GM06990 (cell line): ENCODE measurements around the gene SKOR1.

ENCODE experiments used
- DNase-seq: peaks from one replicate; pipeline ENCODE4 v3.0.0-alpha.2; 2011; ENCODE audit not compliant: insufficient read length; ENCODE audit errors: extremely low read depth
- H3K27me3 ChIP-seq: replicated peaks from 2 replicates; pipeline ENCODE4 v1.6.0; 2011; ENCODE audit warnings: low read length; ENCODE audit not compliant: control insufficient read depth, insufficient read depth
- H3K36me3 ChIP-seq: 2 replicates; pipeline ENCODE4 v1.5.1; 2011; ENCODE audit warnings: low read length; ENCODE audit not compliant: control insufficient read depth, insufficient read depth
- H3K4me3 ChIP-seq: replicated peaks from 2 replicates; pipeline ENCODE4 v1.5.1; 2011; ENCODE audit warnings: low read depth, mild to moderate bottlenecking, control low read depth, low read length
- TF ChIP-seq, protein P1 (sequence below): IDR thresholded peaks from 2 replicates; pipeline ENCODE4 v1.5.1; 2011; ENCODE audit warnings: low read length, control low read depth, mild to moderate bottlenecking, inconsistent platforms; ENCODE audit not compliant: insufficient read depth, poor library complexity, severe bottlenecking

SKOR1 gene

DNA sequence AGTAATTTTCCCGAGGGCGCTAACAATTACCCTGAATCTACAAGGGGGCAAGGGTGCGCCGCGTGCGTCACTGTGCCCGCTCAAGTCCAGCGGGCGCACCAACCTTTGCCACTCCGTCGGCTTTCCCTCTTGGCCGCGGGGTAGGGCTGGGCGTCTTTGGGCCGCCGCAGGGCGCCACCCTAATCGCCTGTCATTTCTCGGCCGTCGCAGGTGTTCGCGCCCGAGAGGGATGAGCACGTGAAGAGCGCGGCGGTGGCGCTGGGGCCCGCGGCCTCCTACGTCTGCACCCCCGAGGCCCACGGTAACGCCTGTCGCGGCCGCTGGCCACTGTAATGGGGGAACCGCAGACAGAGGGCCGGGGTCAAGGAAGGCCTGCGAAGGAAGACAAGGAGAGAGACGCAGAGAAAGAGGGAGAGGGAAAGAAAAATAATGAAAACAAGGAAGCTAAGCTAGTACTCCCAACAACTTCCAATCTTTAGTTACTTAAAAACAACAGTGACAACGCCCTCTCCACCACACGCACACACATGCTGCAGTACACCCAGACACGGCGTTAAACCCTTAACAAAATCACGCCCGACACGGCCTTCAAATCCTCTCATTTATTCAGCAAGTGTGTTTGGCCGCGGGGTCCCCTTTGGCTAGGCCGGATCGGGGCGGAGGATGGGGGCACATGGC lies 3.8 kb downstream of the SKOR1 start:
- TF ChIP-seq, protein P1, sequence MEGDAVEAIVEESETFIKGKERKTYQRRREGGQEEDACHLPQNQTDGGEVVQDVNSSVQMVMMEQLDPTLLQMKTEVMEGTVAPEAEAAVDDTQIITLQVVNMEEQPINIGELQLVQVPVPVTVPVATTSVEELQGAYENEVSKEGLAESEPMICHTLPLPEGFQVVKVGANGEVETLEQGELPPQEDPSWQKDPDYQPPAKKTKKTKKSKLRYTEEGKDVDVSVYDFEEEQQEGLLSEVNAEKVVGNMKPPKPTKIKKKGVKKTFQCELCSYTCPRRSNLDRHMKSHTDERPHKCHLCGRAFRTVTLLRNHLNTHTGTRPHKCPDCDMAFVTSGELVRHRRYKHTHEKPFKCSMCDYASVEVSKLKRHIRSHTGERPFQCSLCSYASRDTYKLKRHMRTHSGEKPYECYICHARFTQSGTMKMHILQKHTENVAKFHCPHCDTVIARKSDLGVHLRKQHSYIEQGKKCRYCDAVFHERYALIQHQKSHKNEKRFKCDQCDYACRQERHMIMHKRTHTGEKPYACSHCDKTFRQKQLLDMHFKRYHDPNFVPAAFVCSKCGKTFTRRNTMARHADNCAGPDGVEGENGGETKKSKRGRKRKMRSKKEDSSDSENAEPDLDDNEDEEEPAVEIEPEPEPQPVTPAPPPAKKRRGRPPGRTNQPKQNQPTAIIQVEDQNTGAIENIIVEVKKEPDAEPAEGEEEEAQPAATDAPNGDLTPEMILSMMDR: no peak
- DNase-seq: no peak
- no peak overlapping the region for H3K4me3 ChIP-seq
- H3K36me3 ChIP-seq: no peaks in the 10 kb centered on the region
- peaks cover 7% of the 10 kb centered on the region for H3K27me3 ChIP-seq

DNA sequence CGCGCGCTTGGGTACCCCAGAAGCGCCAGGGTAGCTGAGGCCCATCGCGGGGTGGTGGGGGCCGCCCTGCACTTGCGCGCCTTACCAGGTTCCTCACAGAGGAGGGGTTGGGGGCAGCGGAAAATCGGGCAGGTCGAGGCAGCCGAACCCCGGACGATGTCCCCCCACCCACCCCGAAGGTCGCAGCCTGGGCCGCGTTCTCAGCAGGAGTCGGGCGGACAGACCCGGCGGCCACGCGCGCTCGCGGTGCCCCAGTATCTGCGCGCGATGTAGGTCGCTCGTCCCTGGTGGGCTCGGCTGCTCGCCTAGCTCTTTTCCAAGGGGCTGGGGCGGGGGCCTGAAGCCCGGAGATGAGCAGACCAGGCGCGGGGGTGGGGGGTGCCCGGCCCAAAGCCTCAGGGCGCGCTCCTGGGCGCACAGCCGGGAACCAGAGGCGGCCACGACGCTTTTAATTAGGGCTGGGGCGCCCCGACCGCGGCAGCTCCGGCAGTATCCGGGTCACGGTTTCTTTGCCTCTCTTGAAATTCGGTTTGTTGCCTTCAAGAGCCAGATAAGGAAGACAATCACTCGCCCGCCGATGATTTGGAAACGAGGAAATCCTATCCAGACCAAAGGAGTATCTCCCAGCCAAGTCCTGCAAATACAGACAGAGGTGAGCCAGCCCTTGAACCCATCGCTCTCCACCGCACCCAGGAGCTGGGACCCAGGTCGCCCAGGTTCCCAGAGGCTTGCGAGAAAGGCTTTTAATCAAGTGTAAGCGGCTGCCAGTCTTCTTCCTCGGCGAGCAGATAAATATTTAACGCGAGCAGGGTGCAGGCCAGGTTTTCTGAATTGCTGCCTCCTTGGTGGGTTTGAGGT lies 4.6 kb downstream of the SKOR1 start:
- H3K27me3 ChIP-seq: peaks cover 6% of the 10 kb centered on the region
- H3K4me3 ChIP-seq: no peak overlapping the region
- no peaks in the 10 kb centered on the region for H3K36me3 ChIP-seq
- TF ChIP-seq, protein P1: no peak
- DNase-seq: no peak

DNA sequence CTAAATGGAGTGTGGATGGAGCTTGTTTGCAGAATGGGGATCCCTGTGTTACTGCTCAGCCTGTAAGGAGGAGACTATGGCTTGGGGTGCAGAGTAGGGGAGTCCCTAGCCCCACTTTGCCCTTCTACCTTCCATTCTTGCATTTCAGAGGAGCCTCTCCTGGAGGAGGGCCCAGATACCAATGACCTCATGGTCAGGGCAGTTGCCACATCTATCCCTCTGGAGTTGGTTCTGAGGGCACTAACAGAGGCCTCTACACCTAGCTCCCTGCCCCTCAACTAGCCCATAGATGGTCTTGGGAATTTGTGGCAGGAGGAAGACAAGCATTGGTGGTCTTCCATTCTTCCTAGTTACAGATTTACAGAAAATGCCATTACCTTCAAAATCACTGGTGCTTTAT lies 6.1 kb downstream of the SKOR1 start:
- peaks cover 6% of the 10 kb centered on the region for H3K27me3 ChIP-seq
- no peak overlapping the region for H3K4me3 ChIP-seq
- TF ChIP-seq, protein P1: no peak
- no peaks in the 10 kb centered on the region for H3K36me3 ChIP-seq
- no peak for DNase-seq

DNA sequence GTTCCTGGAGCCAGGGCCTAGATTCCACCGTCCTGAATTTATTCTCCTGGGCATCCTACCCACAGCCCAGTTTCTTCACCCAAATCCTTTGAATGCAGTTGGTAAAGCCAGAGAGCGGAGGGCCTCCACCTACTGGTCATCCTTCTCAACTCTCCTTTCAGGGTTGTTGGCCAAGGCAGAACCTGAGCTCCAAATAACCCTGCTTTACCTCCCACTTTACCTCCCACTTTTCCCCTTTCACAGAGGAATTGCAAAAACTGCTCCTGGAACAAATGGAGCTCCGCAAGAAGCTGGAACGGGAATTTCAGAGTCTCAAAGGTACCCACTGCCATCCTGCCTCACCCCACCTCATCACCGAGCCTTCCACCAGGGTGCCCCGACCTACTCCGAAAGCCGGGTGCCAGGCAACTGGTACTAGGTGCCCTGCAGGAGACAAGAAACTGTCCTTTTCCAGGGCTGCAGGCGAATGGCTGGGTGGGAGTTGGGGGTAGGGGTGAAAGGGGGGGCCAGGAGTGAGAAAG lies 6.8 kb downstream of the SKOR1 start:
- Histone ChIP-seq H3K27me3 (peaks cover 6% of the 10 kb centered on the region), H3K4me3 (no peak overlapping the region)

DNA sequence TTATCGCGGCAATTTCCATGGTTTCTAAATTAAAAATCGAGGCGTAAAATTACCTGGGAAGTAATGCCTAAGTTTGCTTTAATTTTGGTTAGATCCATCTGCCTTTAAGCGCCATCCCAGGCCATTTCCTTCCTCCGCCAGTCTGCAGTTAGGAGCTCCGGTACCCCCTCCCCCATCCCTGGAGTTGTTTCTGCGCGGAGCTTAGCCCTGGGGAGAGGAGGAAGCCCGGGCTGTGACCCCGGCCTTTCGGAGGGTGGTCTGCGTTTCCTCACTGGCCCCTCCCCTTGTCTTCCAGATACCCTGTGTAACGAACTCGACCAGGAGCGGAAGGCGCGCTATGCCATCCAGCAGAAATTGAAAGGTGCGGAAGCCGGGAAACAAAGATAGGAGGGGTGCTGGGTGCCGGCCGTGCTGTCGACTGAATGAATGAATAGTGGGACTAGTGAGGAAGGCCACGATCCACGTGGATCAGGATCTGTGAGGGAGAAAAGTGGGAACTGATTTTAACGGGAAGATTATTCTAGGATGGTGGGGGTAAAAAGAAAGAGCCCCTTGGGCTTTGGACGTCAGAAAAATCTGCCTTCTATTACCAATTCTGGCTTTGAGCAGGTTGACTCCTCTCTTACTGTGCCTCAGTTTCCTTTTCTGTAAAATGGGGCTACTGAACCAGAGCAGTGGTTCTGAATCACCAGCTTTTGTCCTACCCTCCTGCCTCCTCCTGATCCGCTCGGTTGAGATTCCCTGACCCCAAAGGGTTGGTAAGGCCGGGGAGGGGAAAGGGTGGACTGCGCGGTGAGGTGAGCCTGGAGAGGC lies 7.8 kb downstream of the SKOR1 start:
- DNase-seq: no peak
- TF ChIP-seq, protein P1: no peak
- H3K36me3 ChIP-seq: no peaks in the 10 kb centered on the region
- H3K27me3 ChIP-seq: peaks cover 6% of the 10 kb centered on the region
- no peak overlapping the region for H3K4me3 ChIP-seq

More for the DNA sequence above, 6.8 kb downstream of the SKOR1 start:
- DNase-seq: no peak
- TF ChIP-seq, protein P1: peak; percentile 45
- no peaks in the 10 kb centered on the region for H3K36me3 ChIP-seq
